ENCODE data around the gene SLC2A4RG.

The SLC2A4RG gene

DNA sequence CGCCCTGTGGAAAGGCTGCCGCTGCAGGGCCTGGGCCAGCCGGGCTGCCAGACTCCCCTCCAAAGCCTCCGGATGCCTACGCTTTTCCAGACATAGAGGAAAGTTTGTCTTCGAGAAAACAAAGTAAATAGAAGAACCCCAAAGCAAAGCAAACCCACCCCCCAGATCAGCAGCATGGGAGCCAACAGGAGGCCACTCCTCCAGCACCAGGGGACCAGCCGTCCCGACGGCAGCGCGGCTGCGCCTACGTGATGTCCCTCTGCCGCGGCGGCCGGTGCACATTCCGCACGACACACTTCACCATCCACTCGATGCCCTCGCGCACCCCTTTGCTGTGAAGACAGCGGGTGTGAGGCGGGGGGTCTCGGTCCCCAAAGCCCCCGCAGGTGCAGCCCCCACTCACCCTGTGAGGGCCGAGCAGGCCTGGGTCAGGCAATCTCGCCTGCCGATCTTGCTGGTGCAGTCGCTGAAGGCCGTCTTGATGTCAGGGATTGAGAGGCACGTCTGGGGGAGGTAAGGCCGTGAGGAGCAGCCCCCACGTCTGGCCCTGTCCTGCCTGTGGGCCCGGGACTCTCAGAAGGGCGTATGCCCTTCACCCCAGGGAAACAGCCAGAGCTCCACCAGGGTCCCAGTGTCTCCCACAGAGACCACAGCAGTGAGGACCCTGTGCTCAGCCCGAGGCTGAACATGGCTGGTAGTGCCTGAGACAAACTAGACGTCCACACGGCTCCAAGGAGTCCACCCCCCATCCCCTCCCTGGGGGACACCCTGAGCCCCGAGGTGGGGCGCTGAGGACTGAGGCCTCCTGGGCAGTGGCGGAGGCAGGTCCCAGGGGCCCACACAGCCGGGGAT is 39.2 kb upstream of the SLC2A4RG start:
- no peak for DNase-seq

- DNase-seq: no peak
Measured at GRCh38 chr20:63701051-63701328, 38.6 kb upstream of the SLC2A4RG start.

GRCh38 chr20:63701329-63702035 is 38.1 kb upstream of the SLC2A4RG start:
- no peak for DNase-seq

GRCh38 chr20:63702036-63702665 is 37.4 kb upstream of the SLC2A4RG start:
- no peak for DNase-seq

GRCh38 chr20:63702751-63703470 is 36.7 kb upstream of the SLC2A4RG start:
- no peak for DNase-seq

DNA sequence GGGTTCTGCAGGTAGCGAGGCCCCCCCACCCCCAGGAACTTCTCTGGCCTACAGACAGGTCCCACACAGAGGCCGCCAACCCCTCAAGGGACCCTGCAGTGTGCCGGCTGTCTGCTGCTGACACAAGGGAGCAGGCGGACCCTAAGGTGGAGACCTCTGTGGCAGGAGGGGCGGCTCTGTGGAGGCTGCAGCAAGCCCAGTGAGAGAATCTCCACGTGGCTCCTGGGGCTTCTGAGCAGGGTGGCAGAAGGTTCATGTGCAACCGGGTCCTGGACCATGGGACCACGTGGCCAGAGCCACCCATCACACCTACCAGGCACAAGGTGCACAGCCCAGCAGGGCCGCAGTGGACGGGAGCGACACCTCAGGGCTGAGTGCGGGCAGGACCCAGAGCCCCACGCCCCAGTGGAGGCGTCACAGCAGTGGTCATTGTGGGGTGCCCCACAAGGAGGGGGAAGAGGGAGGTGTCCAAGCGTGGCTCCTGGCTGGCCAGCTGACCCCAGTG is 36.1 kb upstream of the SLC2A4RG start:
- no peak for DNase-seq

GRCh38 chr20:63703976-63704748 is 35.4 kb upstream of the SLC2A4RG start:
- no peak for DNase-seq

- DNase-seq: no peak
Measured at GRCh38 chr20:63704749-63705117, 34.8 kb upstream of the SLC2A4RG start.

DNA sequence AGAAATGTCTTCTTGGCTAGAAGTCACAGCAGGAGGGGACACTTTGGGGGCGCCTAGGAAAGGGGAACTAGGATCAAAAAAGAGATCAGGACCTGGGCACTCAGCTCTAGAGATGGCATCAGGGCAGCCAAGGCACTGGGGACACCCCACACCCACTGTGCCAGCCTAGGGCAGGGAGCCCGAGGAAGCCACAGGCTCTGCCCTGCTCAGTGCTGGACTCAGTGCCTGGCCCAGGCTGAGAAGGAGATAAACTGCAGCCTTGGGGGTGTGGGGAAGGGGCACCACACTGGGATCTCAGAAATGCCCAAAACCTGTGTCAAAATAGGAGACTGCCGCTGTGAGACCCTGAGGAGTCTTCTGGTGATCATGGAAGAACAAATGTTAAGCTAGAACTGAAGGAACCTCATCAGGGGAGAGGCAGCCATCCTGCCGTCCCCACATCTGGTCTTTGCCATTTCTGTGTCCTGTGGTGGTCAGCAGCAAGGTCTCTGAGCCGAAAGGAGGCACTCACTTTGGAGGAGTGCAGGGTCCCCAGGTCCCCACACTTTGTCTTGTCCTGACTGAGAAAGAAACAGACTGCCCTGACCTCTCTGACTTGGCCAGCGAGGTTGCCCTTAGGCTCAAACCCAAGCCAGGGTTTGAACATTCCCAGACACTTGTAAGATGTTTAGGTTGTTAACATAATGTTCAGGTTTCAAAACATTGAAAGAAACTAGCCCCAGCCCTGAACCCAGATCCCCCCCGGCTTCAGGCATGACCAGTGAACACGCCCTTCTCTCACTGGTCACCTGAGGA is 34.1 kb upstream of the SLC2A4RG start:
- no peak for DNase-seq

DNA sequence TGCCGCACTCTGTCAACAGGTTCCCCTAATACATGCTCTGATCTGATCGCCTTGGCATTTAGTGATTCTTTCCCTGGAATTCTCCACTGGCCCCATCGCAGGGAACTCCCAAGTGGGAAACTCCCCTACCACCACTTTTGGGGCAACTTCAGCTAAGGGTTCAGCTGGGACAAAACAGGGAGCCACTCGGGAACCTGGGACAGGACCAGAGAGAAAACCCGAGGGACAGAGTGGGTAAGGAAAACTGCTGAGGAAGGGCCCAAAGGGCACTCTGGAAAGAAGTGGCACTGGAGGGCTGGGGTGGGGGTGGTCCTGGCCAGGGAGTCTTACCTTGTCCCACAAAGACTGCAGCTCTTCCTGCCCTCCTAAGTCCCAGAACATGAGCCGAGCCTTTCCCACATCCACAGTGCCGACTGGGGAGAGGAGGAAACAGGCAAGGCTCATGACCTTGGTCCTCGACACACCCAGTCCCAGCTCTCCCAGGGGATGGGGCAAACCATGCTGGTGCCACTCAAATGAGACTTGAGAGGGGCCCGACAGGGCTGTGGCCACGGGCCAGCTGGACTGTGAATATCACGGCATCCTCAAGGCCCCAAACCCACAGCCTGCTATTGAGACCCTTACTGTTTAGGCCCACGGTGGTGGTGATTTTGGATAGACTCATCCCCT is 33.4 kb upstream of the SLC2A4RG start:
- no peak for DNase-seq

DNA sequence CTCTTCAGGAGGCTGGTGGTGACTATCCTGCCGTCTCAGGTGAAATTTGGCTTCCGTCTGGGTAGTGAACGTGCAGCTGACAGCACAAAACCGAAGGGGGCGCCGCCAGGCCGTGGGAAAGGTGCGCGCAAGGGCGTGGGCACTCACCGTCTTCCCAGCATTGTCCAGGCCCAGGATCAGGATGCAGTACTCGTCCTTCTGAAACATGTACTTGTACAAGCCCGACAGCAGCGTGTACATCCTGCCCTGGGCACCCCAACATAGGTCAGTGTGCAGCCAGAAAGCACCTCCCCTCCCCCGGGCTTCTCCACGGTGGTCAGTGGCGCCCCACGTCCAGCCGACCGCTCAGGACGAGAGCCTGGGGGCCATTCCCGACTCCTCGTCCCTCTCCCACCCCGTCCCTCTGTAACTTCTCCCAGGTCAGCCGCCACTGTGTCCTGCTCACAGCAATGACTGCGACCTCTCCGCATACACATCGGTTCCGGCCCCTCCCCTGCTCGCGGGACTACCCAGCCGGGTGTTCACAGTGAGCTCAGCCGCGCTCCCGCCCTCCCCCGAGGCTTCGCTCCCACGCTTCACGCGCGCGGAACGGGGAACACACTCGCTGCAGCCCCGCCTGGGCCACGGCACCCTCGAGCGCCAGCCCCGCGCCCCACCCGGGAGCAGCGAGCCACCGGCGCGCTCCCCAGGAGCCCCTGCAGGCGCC is 32.6 kb upstream of the SLC2A4RG start:
- no peak for DNase-seq

GRCh38 chr20:63707558-63708300 is 31.8 kb upstream of the SLC2A4RG start, which contains the start of the genes ARFRP1 and ZGPAT:
Gene ARFRP1 (minus strand): TSS chr20:63707976. CDS start chr20:63707091, 885 bp downstream.
Gene ZGPAT (plus strand): TSS chr20:63708039. CDS start chr20:63708581, 542 bp downstream.
- peak; percentile 83 for DNase-seq

GRCh38 chr20:63708301-63709148 is 31.1 kb upstream of the SLC2A4RG start:
- no peak for DNase-seq

DNA sequence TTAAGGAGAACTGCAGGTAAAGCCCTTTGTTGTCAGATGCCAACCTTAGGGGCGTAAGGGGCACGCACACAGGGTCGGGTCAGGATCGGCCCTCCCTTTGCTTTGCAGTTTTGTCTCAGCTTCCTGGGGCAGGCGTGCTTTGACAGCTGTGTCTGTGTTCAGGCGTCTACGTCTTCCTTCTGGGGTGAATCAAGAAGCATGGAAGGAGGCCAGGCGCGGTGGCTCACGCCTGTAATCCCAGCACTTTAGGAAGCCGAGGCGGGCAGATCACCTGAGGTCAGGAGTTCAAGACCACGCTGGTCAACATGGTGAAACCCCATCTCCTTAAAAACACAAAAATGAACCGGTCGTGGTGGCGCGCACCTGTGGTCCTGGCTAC is 30.4 kb upstream of the SLC2A4RG start:
- no peak for DNase-seq

DNA sequence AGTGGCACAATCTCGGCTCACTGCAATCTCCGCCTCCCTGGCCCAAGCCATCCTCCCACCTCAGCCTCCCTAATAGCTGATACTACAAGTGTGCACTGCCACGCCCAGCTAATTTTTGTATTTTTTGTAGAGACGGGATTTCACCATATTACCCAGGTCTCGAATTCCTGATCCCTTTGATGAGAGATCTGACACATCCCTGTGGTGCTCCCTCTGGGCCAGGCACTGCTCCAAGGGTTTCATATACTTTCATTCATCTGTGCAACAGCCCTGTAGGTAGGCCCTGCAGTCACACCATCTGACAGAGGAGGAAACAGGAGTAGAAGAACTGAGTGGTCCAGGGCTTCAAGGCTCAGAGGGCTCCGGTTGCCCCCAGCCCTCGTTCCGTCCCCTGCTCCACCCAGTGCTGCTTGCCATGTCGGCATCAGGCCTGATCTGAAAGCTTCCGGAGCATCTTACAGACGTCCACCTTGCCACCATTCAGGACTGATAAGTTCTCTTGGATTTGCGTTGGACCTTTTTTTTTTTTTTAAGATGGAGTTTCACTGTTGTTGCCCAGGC is 28.4 kb upstream of the SLC2A4RG start:
- no peak for DNase-seq

DNA sequence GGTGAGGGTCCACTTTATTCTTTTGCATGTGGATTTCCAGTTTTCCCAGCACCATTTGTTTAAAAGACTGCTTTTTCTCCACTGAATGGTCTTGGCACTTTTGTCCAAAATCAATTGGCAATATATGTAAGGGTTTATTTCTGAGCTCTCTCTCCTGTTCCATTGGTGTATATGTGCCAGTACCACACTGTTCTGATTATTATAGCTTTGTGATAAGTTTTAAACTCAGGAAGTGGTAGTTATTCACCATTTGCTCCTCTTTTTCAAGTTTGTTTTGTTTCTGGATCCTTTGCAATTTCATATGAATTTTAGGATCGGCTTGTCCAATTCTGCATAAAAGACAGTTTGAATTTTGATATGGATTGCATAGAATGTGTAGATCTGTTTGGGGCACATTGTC is 27.4 kb upstream of the SLC2A4RG start:
- DNase-seq: no peak

DNA sequence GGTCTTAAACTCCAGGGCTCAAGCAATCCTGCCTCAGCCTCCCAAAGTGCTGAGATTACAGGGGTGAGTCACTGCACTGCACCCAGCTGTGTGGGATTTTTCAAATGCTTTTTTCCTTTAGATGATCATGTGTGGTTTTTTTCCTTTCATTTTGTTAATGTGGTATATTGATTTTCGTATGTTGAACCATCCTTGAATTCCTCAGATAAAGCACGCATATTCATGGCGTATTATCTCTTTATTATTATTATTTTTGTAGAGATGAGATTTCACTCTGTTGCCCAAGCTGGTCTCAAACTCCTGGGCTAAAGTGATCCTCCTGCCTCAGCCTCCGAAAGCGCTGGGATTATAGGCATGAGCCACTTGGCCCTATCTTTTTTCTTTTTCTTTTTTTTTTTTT is 24.7 kb upstream of the SLC2A4RG start:
- no peak for DNase-seq

- DNase-seq: no peak
Measured at GRCh38 chr20:63718996-63719395, 20.6 kb upstream of the SLC2A4RG start.
